Measurements from ENCODE around the gene TYMP.

- TF ChIP-seq CTCF (IDR thresholded peaks at IDR 0.05 in 2 of 3, conservative IDR thresholded peaks at IDR 0.05 in 1 of 3; ENCODE audit: control insufficient read depth in 2 of 3, extremely low read depth in 1 of 3, insufficient read depth in 1 of 3, low read depth in 3 of 3, low read length in 3 of 3) (no peak), BRCA1 (IDR thresholded peaks at IDR 0.05; ENCODE audit: low read depth, low read length) (no peak), POLR2AphosphoS5 (IDR thresholded peaks at IDR 0.05; ENCODE audit: low read length) (no peak)
Observed at GRCh38 chr22:50489363-50490243, 40.2 kb downstream of the TYMP start.
